GM19467 (cell line): ENCODE measurements around the gene TENM4.
"Not testable (repeated sequence)": the region's sequence is repeated elsewhere in the genome, so short reads cannot be mapped to it uniquely, and the experiment has no call there.

Experiments used
- ATAC-seq: cut with Tn5 transposase; IDR thresholded peaks from one replicate; pipeline ENCODE4 v1.9.1; 2021; ENCODE audit warnings: mild to moderate bottlenecking, moderate library complexity; ENCODE audit not compliant: unreplicated experiment

TENM4 gene

DNA sequence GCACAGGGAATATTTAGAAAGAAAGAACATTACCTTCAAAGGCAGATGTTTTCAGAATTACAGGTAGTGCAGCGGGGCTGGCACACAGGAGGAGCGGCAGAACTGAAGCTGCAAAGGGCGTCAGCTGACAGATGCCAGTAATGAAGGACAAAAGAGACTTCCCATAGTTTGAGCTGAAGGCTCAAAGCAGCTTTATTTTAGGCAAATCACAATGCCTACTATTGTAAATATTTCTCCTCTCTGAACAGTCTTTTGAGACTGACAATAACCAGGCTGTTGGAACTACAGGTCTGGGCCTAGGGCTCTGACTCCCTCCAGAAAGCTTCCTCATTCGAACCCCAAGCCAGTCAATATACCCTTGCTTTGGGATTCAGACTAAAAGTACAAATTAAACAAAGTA is 609.3 kb downstream of the TENM4 start:
- ATAC-seq, result no peak

DNA sequence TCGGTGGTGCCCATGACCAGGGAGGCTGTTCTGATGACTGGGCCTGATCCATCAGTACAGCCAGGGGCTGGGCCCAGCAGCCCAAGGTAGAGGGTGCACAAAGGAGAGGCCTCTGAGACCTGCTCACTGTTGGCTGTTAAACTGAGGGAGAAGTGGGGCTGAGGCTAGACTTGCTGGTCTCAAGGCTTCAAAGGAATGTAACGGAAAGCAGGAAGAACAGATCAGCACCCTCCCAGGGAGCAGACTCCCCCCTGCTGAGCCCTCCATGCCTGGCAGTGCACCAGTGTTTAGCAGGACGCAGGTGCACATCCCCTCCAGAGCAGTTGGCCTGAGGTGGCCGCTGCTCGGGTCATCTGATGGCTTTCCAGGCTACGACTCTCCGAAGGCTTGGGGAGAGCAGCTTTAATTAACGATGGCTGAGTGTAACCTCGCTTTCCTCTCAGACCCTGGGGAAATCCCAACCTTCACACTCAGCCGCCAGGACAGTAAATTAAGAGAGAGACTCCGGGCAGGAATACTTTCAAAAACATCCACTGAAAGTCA is 610.5 kb downstream of the TENM4 start:
- ATAC-seq, result no peak

GRCh38 chr11:78829146-78829545 is 611.7 kb downstream of the TENM4 start:
- ATAC-seq, result no peak

DNA sequence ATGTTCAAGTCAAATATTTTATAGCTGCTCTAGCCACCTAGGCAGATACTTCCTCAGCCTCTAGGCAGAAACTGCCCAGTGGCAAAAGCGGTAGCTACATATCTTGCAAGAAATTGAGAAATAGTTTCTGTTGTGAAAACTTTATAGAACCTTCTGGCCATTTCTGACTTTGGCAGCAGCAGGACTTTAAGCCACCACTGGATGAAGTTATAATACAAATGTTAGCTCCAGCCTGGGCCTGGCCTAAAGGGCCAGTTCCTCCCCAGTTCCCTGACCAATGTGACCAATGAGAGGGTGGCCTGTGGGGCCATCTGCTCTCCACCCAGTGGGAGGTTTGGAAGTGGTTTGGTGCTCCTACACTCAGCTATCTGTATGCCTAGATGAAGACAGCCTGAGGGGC is 612.2 kb downstream of the TENM4 start:
- no peak for ATAC-seq

DNA sequence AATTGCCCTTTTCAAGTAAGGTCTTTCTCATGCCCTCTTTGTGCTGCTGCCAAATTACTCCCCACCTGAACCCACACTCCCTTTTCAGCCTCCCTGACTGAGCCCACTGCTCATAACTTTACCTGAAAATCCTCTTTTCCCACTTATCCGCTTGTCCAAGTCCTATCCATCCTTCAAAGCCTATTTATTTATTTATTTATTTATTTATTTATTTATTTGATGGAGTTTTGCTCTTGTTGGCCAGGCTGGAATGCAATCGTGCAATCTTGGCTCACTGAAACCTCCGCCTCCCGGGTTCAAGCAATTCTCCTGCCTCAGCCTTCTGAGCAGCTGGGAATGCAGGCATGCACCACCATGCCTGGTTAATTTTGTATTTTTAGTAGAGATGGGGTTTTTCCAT is 613.5 kb downstream of the TENM4 start:
- ATAC-seq, result not testable (repeated sequence)

DNA sequence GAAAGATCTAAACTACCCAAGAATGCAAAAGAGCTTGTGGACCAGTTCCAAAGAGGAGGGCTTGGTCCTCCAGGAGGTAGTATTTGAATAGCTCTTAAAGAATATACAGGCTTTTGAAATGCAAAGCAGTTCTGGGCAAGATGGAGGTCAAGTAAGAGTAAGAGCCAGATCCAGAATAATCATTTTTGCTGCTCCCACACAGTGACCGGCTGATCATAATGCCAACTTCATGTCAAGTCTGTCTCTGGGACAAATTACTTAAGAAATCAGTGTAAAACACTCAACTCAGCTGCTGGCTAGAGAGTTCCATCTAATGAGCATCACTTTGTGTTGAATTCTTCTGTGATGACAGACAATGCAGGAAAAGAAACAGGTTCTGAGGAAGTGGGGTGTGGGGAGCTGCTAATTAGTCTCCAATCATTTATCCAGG is 615.2 kb downstream of the TENM4 start:
- ATAC-seq, result no peak

- no peak for ATAC-seq
Measured at GRCh38 chr11:78823588-78823987, 617.2 kb downstream of the TENM4 start.

- ATAC-seq, result no peak
Measured at GRCh38 chr11:78822931-78823423, 617.9 kb downstream of the TENM4 start.

DNA sequence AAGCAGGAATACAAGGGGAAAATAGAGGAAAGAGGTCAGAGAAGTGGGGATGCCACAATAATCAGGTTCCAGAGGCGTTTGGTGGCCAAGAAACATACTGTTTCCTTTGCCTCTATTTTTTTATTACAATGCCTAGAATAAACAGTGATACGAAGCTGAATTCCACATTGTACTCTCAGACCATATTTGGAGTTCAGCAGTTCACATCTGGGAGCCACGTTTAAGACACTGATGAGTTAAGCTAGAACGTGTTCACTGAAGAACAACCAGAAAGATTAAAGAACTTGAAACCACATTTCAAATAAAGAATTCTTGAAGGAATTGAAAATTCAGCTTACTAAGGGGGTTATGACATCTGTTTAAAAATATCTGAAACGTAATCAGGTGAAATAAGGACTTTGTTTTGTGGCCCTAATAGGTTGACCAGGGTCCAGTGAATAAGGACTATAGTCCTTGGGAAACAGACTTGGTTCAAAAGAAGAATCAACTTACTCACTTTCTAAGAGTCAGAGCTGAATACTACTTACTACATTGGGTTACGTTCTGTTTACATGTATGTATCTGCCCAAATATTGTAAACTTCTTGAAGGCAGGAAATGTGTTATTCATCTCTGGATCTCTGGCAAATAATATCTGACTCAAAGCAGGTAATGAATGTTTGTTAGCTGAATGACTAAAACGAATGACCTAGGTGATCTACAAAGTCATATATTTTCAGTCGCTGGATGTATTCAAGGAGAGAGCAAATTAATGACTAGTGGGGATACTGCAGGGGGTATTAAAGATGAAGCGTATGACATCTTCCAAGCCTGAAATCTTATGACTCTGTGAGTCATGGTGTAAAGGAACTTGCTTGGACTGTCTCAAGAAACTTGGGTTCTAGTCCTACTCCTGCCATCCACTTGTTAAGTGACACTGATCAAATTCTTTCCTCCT is 619.2 kb downstream of the TENM4 start:
- ATAC-seq, result no peak

DNA sequence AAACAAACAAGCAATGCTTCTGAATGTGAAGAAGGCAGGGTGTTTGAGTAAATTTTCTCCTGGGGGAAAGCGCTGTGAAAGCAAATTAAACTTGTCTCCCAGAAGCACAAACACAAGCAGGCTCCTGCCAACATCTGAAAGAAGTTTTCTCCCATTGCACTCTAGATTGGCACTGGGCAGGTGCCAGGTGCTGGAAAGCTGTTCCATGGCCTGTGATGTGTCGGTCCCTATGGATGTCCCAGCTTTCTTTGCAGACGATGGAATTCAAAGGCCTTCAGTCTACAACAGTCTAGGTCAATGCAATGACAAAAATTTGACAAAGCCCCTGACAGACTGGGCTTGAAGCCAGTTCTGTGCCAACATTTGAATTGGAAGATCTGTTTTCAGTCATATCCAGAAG is 620.1 kb downstream of the TENM4 start:
- ATAC-seq, result no peak

DNA sequence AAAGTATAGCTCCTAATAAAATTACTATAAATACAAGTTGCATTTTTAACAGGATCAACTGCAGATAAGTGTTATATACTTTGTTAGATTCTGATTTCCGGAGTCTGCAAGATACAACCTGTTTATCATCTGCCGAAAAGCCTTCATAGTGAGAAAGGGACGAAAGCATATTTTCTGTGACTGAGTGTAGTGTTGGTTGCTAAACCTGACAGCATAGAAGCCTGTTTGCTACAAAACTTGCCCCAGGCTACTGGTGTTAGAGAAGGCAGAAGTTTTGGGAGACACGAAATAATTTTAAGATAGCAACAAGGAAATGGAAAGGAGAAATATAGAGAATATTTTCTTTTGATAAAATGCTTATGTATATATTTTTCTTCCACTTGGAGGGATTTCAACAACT is 622.6 kb downstream of the TENM4 start:
- ATAC-seq, result no peak

- ATAC-seq, result no peak
Measured at GRCh38 chr11:78815831-78816230, 625.0 kb downstream of the TENM4 start.

DNA sequence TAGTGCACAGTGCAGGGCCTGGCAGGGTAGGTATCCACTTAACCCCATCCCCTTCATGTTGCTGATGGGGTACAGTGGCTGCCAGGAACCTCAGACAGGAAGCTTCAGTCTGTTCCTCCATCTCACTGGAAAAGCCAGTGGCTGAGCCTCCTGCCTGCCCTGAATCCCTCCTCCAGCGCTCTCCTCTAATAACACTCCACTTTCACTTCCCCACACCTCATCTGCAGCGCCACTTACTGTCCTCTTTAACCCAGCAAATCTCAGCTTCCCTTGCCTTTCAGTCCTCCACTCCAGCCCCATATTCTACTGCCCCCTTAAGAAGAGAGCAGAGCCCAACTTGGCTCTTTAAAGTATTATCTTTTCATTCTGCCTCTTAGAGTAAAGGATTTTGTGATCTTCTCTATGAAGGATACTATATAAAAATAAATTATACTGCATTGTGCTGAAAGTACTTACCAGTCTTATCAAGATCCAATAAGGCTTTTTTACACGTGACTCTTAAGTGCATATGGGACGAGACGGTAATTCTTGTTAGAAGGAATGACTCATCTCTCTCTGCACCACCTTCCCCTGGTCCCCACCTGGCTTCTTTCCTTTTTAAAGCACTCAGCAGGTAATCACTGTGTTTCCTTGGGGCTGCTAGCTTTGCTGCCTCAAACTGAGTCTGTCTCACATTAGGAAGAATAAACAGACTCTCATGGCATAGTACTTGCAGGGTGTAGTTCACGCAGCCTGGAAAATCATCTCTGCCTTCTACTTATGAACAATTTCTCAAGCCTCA is 628.1 kb downstream of the TENM4 start:
- no peak for ATAC-seq

GRCh38 chr11:78810559-78811009 is 630.2 kb downstream of the TENM4 start:
- no peak for ATAC-seq

GRCh38 chr11:78809931-78810541 is 630.8 kb downstream of the TENM4 start:
- ATAC-seq, result no peak

DNA sequence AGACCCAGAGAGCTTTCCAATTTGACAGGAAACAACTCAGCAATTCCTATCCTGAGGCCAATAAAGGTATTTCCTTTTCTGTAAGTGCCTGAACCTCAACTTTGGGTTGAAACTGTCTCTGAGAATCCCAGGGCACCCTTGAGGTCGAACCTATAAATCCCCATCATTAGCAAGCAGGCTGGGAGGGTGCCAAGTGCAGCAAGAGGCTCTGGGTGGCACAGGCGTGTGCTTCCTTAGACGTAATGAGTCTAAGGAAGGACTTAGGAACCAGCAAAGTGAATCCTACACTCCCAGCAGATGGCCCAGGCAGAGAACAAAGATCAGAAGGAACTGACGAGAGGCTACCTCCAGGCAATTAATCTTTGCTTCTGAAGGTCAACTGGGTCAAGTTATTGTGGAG is 631.9 kb downstream of the TENM4 start:
- no peak for ATAC-seq

DNA sequence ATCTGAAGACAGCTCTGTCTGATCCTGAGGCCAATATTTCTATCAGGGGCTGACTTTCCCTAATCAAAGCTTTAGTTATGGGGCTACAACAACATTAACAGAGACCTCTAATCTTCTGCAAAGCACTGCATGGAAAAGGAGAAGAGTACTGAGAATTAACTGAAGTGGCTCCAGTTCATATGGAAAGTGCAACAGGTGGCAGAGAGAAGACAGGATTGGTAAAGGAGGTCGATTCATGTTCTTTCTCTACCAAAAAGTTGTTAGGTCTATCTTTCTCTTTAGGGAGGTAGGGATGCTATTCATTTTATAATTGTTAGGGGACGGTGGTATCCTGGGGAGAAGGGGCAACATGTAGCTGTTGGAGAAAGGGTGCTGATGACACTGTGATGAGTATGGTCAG is 633.5 kb downstream of the TENM4 start:
- ATAC-seq, result no peak

- no peak for ATAC-seq
Measured at GRCh38 chr11:78806214-78807004, 634.4 kb downstream of the TENM4 start.

- no peak for ATAC-seq
Measured at GRCh38 chr11:78804991-78805390, 635.8 kb downstream of the TENM4 start.

DNA sequence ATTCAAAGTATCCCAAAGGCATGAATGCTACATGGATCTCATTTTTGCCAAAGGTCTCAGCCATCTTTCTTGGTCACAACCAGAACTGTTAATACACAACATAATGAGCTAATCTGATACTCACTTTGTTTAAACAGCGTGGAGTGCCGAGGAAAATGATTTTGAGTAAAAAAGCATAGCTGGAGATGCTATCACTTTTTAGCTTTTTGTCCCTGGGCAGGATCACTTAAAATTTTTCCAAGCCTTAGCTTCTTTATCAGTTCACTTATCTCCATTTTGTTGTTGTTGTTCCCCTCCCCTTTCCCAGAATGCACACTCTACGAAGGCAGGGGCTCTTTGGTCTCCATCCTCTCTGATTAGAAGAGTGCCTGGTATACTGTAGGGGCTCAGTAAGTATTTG is 636.8 kb downstream of the TENM4 start:
- ATAC-seq, result no peak
